Neutrophil (primary cell): ENCODE data around the gene RFTN1.

Source experiments
- H3K27ac ChIP-seq: fragments of 200-600 bp; sonication (generic); 2 replicates; pipeline ENCODE4 v1.5.1; 2016; ENCODE audit warnings: mild to moderate bottlenecking, moderate library complexity
- H3K27me3 ChIP-seq: fragments of 200-600 bp; sonication (generic); 2 replicates; pipeline ENCODE4 v1.6.0; 2016; ENCODE audit warnings: mild to moderate bottlenecking
- H3K36me3 ChIP-seq: fragments of 200-600 bp; sonication (generic); 2 replicates; pipeline ENCODE4 v1.5.1; 2017
- H3K4me1 ChIP-seq, 2 experiments: fragments of 200-600 bp in 1 of 2; sonication (generic) in 1 of 2; 1 replicate in 1 of 2; 2 replicates in 1 of 2; pipeline versions ENCODE4 v1.5.1 to v1.6.1; 2013 to 2016; ENCODE audit warnings: low read depth in 1 of 2, low read length in 1 of 2, mild to moderate bottlenecking in 1 of 2, moderate library complexity in 1 of 2; ENCODE audit not compliant: control insufficient read depth in 1 of 2, insufficient read depth in 1 of 2
- H3K4me3 ChIP-seq, 2 experiments: fragments of 200-600 bp in 1 of 2; sonication (generic) in 1 of 2; 1 replicate in 1 of 2; 2 replicates in 1 of 2; pipeline ENCODE4 v1.5.1; 2013 to 2016; ENCODE audit warnings: low read depth in 1 of 2, low read length in 1 of 2, mild to moderate bottlenecking in 1 of 2, moderate library complexity in 1 of 2
- H3K9me3 ChIP-seq: fragments of 200-600 bp; sonication (generic); 2 replicates; pipeline ENCODE4 v1.5.1; 2016
- TF ChIP-seq, protein P1 (sequence below): fragments of 200-600 bp; sonication (generic); IDR thresholded peaks from 2 replicates; pipeline ENCODE4 v1.5.1; 2016; ENCODE audit warnings: antibody characterized with exemption

Gene RFTN1

DNA sequence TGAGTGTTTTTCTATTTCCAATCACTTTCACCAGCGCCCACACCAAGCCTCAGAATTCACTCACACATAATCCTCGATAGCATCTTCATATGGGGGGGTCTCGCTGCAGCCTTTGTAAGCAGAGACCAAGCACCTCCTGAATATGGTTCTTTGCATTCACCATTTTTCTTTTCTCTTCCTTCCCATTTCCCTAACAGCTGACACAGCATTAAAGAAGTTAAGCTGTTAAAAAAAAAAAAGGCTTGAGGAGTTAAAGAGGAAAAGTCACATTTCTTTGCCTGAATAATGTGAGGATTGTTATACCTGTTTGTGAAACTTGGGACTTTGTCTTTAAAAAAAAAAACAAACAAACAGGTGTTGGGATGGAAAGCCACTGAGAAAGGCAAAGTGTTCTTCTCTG is 41.6 kb downstream of the RFTN1 start:
- TF ChIP-seq, protein P1, sequence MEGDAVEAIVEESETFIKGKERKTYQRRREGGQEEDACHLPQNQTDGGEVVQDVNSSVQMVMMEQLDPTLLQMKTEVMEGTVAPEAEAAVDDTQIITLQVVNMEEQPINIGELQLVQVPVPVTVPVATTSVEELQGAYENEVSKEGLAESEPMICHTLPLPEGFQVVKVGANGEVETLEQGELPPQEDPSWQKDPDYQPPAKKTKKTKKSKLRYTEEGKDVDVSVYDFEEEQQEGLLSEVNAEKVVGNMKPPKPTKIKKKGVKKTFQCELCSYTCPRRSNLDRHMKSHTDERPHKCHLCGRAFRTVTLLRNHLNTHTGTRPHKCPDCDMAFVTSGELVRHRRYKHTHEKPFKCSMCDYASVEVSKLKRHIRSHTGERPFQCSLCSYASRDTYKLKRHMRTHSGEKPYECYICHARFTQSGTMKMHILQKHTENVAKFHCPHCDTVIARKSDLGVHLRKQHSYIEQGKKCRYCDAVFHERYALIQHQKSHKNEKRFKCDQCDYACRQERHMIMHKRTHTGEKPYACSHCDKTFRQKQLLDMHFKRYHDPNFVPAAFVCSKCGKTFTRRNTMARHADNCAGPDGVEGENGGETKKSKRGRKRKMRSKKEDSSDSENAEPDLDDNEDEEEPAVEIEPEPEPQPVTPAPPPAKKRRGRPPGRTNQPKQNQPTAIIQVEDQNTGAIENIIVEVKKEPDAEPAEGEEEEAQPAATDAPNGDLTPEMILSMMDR, result no peak
- no peaks in the 10 kb centered on the region for H3K36me3 ChIP-seq
- H3K4me1 ChIP-seq, result no peaks in the 10 kb centered on the region

DNA sequence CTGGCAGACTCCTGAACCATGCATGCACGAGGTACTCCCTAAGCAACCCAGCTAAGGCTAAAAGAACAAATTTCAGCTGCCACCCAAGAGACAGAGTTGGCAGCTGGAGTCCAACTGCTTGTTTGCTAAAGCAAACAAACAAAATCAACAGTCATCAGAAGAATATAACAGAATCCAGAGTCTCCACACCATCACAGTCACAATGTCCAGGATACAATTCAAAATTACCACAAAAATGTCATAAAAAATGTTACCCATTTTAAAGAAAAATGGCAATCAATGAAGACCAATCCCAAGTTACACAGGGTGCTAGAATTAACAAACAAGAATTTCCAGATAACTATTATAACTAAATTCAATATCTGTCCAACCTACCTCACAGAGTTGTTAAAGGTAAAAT is 42.9 kb downstream of the RFTN1 start:
- H3K9me3 ChIP-seq, result no peaks in the 10 kb centered on the region
- no peaks in the 10 kb centered on the region for H3K4me1 ChIP-seq
- TF ChIP-seq, protein P1, result no peak
- H3K27ac ChIP-seq, result no peak overlapping the region
- no peaks in the 10 kb centered on the region for H3K27me3 ChIP-seq
- H3K4me3 ChIP-seq, result no peak overlapping the region
- no peaks in the 10 kb centered on the region for H3K36me3 ChIP-seq

More for the DNA sequence above, 41.6 kb downstream of the RFTN1 start:
- Histone ChIP-seq H3K4me3 (no peak overlapping the region), H3K9me3 (no peaks in the 10 kb centered on the region), H3K27ac (no peak overlapping the region), H3K27me3 (no peaks in the 10 kb centered on the region)

DNA sequence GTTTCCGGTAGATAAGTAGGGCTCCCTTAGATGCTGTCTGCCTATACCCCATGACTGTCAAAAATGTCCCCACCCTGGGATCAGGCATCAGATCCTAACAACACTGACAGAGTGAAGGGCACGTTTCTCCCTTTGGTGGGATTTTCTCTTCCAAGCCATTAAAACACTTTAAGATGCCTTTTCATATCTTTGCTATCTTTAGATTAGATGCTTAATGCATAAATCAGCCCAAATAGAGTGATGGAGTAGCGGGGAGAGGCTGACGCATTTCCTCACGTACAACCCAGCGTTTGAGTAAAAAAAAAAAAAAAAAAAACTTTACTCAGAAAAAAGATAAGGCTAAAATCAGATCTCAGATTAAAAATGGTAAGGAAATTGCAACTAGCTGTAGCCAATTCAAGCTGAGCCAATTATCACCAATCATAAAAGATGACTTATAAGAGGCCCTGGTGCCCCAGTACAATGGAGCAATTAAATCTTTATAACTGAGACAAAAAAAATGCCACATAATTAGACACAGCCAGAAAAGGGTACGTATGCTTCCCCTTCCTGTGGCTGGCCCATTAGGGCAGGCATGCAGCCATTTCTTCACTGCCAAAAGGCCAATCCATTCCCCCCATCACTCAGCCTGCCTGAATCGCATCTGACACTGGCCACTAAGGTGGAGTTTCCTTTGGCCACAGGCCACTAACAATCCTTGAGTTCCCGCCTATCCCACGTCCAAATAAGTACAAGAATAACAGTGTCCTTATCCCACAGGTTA is 45.0 kb downstream of the RFTN1 start:
- TF ChIP-seq, protein P1, result no peak
- Histone ChIP-seq H3K36me3 (no peaks in the 10 kb centered on the region), H3K4me3 (no peak overlapping the region), H3K9me3 (no peaks in the 10 kb centered on the region), H3K27me3 (no peaks in the 10 kb centered on the region), H3K4me1 (no peaks in the 10 kb centered on the region), H3K27ac (no peak overlapping the region)

DNA sequence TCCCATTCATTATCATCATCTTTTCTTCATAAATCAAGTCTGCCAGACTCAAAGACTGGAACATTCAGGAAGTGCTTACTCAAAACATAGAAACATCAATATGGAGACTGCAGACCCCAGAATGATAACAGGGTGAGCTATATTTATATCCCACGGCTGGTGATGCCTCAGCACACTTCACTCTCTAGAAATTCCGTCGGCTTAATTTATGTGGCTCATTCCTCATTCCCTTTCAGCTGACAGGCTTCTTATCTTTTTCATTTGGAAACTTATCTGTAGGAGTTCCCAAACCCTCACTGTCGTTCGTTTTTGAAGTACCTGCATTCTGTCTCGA is 45.5 kb downstream of the RFTN1 start:
- TF ChIP-seq, protein P1, result no peak
- Histone ChIP-seq H3K4me3 (no peak overlapping the region), H3K27me3 (no peaks in the 10 kb centered on the region), H3K36me3 (no peaks in the 10 kb centered on the region), H3K9me3 (no peaks in the 10 kb centered on the region), H3K4me1 (no peaks in the 10 kb centered on the region), H3K27ac (no peak overlapping the region)

DNA sequence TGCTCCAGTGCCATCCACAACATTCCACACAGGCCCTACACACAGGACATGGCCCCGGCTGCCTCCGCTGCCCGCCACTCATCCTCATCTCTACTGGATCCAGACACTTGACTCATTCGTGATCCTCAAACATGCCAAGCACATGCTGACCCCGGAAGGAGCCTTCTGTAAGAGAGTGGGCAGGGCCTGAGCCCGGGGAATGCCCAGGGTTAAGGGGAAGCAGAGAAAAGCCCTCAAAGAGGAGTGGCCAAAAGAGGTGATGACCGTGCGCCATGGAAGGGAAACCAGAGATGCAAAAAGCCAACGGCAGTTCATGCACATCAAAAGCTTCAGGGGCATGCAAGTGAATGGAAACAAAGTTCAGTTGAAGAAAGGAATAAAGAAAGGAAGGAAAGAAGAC is 46.1 kb downstream of the RFTN1 start:
- Histone ChIP-seq H3K9me3 (no peaks in the 10 kb centered on the region), H3K4me3 (no peak overlapping the region), H3K36me3 (no peaks in the 10 kb centered on the region), H3K27me3 (no peaks in the 10 kb centered on the region), H3K4me1 (peaks cover 0 to 3% of the 10 kb centered on the region in 2 experiments), H3K27ac (no peak overlapping the region)
- TF ChIP-seq, protein P1, result no peak
